Left kidney (tissue), 2 donors: Measurements from ENCODE around the gene SLC2A10. TPM values are rescaled to one million over a fixed set of nuclear protein-coding genes. Genes with fewer than 3 reads are reported as not detected.

Experiments used
- DNase-seq: peaks from one replicate; pipeline ENCODE4 v3.0.0-alpha.2; 2013
- polyA plus RNA-seq: library from polyadenylated mRNA; unstranded; fragments of 120-200 nt; gene quantifications from one replicate; pipeline ENCODE4 v1.2.1, GENCODE V29; 2013; ENCODE audit not compliant: insufficient read length

Gene SLC2A10
- polyA plus RNA-seq, 1 donor = 16.6 TPM

DNA sequence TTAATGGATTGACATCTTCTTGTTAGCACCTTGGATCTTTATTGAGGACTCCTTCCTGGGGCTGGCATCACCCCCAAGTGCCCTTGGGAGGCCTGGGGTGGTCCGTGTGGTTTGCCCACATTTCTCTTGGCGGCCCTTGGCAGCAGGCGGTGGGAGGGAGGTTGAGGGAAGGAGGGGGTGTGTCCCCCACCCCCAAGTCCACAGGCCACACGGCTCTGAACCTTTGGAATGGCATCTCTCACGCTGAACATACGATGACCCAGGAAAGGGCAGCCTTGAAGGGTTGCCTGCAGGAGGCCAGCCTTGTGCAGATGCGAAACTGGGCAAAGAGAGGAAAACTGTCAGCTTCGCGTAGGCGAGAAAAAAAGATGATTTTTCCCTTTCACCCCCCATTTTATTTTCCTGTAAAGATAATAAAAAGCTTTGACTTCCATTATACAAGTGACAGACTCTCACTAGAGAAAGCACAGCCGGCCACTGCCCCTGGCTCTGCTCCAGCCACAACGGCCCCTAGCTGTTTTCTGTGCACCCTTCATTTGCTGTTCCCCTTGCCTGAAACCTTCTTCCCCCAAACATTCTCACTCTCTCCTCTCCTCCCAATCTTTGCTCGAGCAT lies 56.2 kb downstream of the SLC2A10 start:
- DNase-seq = no peak

DNA sequence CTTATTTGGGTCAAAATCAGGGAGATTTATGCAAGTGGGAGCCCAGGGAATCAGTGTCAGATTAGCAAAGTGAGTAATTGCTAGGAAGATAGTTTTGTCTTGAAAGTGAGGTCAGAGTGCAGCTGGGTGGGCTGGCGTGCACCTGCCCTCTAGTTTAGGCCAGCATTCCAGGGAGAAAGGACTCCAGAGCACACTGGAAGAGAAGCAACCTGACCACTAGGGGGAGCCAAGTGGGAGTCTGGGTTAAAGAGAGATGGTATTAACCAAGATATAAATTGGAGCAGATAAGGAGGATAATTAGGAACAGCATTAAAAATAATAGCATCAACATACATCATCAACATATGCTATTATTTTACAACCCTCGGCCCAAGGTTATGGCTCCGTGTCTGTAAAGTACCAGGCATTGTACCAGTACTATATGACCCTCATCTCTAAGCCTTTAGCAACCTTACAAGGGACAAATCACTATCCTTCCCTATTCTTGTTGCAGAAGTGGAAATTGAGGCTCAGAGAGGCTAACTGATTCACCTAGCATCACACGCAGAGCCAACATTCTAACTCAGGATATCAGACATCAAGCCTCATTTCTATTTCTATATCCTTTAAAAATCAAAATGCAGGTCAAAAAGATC lies 57.8 kb downstream of the SLC2A10 start:
- no peak for DNase-seq

DNA sequence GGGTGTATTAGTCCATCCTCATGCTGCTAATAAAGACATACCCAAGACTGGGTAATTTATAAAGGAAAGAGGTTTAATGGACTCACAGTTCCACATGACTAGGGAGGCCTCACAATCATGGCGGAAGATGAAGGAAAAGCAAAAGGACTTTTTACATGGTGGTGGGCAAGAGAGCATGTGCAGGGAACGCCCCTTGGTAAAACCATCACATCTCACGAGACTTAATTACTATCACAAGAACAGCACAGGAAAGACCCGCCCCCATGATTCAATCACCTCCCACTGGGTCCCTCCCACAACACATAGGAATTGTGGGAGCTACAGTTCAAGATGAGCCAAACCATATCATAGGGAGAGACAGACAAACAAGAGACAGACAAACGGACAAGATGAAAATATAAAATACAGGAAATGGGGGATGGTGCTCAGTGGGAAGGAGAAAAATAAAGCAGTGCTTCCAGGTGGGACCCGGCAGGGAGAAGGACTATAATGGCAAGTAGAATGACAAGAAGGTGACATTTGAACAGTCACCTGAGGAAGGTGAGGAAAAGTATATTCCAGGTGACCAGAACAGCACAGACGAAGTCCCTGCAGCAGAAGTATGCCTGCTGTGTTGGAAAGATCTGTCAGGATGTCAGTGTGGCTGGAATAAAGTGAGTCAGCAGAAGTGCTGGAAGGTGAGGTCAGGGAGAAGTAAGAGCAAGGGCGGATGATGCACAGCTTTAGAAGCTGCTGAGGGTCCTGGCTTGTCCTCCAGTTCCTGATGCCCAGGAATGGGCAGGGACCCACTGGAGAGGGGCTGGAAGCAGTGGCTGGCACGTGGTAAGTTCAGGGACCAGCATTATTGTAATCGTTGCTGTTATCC lies 61.1 kb downstream of the SLC2A10 start:
- DNase-seq = no peak

DNA sequence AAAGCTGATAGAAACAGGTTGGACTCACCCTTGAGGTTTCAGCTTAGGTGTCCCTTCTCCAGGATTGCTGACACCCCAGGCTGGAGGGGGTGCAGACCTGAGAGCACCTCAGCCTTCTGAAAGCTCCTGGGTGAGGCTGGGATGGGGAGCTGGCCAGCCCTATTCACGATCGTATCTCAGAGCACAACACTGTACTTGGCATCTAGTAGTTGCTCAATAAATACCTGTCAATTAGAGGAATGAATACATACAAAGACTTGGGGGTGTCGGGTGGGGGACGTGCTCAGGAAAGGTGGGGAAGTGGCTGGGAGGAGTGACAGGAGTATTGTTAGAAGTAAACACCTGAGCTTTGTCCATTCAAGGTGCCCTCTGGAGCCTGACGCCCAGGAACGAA lies 61.7 kb downstream of the SLC2A10 start:
- no peak for DNase-seq

DNA sequence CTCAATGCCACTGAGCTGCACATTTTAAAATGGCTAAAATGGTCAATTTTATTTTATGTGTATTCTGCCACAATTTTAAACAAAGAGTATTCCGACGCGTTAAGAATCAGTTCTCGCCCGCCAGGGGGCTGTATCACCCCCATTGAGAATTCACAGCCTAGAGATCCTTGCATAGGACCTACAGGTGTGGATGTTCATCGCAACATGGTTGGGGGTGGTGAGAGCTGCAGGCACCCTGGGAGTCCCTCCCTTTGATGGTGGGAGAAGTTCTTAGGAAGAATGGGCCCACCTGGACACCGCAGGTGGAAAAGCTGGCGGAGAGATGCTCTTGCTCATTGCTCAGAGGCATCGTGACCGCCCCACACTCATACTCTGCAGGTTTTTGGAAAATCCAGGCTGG lies 63.5 kb downstream of the SLC2A10 start:
- DNase-seq = no peak

DNA sequence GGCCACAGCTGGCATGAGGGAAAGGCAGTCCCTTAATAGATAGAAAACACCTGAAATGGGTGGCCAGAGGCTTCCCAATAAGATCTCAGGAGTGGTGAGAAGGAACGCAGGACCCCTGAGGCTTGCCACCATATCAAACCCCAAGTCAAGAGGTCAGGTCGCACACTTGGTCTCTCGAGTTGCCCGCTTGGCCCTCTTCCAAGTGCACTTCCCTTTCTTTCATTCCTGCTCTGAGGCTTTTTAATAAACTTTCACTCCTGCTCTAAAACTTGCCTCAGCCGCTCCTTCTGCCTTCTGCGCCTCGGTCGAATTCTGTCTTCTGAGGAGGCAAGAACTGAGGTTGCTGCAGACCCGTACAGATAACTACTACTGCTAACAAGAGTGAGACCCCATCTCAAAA lies 64.2 kb downstream of the SLC2A10 start:
- DNase-seq = no peak

DNA sequence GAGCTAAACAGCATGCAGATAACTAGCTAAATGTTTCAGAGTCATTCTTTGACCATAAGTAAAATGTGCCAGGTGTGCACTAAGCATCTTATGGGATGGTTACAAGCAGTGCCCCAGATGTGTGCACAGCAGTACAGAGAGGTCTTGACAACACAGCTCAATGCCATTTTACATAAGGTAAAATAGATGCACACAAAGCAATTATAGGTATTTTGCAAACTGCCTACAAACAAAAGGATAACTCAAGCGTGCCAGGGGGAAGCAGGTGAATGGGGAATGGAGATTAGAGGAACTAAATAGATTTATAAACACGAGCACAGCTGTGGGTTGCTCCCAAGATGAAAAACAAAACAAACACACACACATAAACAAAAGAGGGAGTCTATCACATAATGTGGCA lies 64.8 kb downstream of the SLC2A10 start:
- DNase-seq = no peak

DNA sequence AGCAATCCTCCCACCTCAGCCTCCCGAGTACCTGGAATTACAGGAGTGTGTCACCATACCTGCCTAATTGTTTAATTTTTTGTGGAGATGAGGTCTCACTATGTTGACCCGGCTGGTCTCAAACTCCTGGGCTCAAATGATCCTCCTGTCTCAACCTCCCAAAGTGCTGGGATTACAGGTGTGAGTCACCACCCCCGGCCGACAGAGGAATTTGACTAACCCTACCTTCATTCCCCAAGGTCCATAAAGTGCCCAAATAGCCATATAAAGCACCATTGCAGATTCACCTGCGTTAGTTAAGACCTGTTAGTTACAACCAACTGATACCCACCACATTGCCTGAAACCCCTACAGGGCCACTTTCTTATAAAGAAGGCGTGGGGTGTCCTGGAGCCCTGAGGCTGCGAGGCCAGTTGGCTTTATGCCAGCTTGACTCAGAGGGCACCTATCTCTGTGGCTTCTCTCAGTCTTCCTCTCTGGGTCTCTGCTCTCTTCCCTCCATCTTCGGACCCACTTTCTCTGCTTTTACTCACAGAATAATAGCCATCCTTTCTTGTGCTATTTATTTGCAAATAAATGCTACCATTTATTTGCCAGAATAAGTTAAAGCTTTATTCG lies 65.6 kb downstream of the SLC2A10 start:
- DNase-seq = no peak

DNA sequence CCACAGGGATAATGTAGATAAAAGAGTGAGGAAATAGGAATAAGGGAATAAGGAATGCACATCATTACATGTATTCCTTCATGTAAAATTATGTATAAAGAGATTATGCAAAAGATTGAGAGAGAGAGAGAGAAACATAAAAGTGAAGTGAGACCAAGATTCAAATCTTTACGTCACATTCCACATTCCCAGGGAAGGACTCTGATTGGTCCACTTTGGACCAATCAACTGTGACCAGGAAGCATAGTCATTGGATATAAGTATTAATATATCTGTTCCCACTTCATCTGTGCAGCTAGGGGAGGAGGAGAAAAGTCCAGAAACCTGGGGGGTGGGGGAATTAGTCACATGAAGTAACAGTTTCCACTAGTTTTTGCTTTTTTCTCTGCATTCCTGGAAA lies 66.4 kb downstream of the SLC2A10 start:
- no peak for DNase-seq

DNA sequence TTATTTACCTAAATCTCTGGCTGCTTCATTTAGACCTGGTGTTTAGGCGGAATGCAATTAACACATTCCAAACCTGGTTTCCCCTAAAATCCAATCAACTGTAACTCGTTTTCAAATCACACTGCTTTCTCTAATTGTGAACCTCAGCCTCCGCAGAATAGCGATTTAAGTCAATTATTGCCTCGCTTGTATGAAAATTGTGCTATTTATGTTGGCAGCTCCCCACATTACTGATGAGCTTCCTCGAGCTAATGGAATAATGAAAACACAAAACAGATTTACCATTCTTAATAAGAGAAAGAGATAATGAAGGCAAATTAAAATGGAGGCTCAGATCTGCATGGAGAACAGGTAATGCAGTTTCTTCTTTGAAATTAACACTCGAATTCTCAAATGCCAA lies 67.9 kb downstream of the SLC2A10 start:
- no peak for DNase-seq

DNA sequence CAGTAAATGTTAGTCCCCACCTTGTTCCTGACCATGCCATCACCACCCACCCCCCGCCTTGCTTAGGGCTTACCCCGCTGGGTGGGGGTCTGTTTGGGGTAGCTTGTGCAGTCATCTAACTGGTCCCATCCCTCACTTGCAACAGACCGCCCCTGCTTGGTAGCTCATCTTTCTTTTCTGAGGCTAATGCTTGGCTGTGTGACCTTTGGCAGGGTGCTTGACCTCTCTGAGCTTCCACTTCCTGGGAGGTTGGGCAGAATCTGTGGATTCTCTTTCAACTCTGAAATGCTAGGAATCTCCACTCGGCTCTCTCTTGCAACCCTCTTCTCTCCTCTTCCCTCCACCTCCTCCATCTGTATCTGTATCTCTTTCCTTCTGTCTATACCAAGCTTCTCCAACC lies 70.4 kb downstream of the SLC2A10 start:
- no peak for DNase-seq

DNA sequence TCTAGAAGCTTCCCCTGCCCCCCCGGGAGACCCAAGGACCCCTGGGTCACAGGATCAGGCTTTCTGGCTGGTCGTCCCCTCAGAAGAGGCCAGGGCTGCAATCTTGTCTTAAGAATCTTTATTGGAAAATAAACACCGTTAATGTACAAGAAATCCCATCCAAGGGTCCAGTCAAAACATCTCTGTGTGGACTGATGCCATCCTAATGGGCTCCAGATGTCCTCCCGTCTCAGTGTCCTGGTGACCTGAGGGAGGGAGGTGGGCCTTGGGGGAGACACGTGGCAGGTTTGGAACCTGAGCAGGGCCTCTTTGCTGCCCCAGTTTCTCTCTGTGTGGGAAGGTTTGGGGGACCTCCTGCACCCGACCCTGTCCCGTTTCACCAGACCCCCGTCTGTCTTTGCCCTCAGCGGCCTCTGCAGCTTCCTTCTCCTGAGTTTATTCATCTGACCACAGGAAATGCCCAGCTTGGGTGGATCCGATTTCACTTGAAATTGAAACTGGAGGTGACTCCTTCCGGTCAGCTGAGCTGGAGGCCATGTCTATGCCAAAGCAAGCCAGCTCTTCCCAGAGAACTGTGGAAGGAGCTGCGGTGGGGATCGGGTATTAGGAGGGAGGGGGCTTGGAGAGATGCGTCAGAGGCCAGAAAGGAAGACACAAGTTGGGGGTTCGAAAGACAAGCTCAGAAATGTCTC lies 75.1 kb downstream of the SLC2A10 start:
- DNase-seq = no peak

Other genes starting within 250 kb of the SLC2A10 start
- gene ZNF334, start 196.1 kb upstream of the SLC2A10 start, polyA plus RNA-seq = 56.4 TPM
- gene OCSTAMP, start 159.0 kb upstream of the SLC2A10 start, polyA plus RNA-seq = not detected
- gene SLC13A3, start 58.2 kb upstream of the SLC2A10 start, polyA plus RNA-seq = 19.3 TPM
- 17.4 TPM for gene TP53RK, start 20.2 kb upstream of the SLC2A10 start, polyA plus RNA-seq
- 0.52 TPM for gene EYA2, start 185.2 kb downstream of the SLC2A10 start, polyA plus RNA-seq